Endometrial microvascular endothelial cells (primary cell): ENCODE measurements around the gene MRPL51. TPM values are rescaled to one million over a fixed set of nuclear protein-coding genes. Genes with fewer than 3 reads are reported as not detected.
"Not testable (repeated sequence)": the region's sequence is repeated elsewhere in the genome, so short reads cannot be mapped to it uniquely, and the experiment has no call there.

Source experiments
- in situ Hi-C: cut with HindIII; loops from 2 replicates; pipeline ENCODE4 v1.10.0; 2017; ENCODE audit warnings: low sequenced_read_pairs, low pct_unique_long_range_greater_than_20kb; ENCODE audit errors: inconsistent ontology term
- total RNA-seq: library from RNA; depleted of rRNA; stranded (reverse); fragments of >200 nt; gene quantifications from one replicate; pipeline ENCODE4 v1.2.3, GENCODE V29; 2015; ENCODE audit errors: inconsistent ontology term

Gene MRPL51
- total RNA-seq, 1 donor from 2014 or later, result 108 TPM

GRCh38 chr12:6494258-6494743 lies 1.2 kb upstream of the MRPL51 start:
- in situ Hi-C loops, result no loop called here

DNA sequence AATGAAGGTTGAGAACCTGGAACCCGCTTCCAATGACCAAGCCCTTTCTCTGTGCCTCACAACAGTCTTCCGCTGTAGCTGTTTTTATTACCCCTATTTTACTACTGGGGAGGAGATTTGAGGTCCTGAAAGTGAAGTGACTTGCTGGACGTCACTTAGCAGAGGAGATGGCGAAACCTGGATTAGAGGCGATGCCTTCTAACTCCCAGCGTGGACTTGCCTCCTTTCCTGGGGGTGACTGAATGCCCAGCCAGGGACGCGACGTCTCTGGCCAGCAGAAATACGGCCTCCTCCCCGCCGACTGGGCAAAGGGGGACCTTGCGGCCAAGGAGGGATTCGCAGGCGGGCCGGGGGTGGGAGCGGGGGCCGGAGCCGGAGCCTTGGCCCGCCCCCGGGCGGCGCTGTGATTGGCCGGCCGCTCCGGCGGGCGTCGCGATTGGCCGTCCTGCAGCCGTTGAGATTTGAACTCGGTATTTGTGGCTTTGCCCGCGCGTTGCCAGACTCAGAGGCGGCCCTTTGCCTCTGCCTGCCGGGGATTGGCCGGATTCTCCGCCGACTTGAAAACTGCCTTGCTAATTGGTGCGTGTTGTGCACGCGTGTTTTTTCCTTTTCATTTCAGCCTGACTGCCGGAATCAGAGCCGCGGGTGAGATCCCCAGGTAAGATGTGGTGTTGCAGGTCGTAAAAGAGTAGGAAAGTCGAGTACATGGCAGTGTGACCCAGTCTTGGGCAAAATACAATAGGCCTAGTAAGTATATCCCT lies 615 bp upstream of the MRPL51 start, which contains the start of gene NCAPD2:
TSS of gene NCAPD2 (plus strand) at position 606 of the 761 bp plus-strand sequence. CDS start 997 bp downstream, outside the sequence.
- in situ Hi-C loops, result no loop called here

- in situ Hi-C loops, result not testable (repeated sequence)
These were observed 2.4 kb downstream of the MRPL51 start for GRCh38 chr12:6490673-6491072.

GRCh38 chr12:6489449-6489848 lies 3.6 kb downstream of the MRPL51 start:
- in situ Hi-C loops, result no loop called here

DNA sequence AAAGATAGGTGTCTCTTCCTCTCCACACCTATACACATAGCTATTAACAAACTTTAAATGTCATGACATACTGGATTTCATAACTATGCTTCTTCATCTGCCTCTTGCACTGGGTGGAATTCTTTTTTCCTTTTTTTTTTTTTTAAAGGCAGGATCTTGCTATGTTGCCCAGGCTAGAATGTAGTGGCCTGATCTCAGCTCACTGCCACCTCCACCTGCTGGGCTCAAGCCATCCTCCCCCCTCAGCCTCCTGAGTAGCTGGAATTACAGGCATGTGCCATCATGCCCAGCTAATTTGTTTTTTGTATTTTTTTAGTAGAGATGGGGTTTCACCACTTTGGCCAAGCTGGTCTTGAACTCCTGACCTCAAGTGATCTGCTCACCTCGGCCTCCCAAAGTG lies 4.8 kb downstream of the MRPL51 start:
- in situ Hi-C loops, result no loop called here

DNA sequence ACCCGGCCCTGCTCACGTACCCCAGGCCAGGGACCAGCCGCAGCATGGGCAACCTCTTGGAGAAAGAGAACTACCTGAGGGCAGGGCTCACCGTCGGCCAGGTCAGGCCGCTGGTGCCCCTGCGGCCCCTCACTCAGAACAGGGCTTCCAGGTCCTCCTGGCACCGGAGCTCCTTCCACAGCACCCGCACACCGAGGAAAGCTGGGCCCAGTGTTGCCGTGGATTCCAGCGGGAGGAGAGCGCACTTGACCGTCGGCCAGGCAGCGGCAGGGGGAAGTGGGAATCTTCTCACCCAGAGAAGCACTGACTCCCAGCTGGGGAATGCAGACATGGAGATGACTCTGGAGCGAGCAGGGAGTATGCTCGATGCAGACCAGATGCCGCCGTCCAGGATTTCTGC lies 14.6 kb downstream of the MRPL51 start:
- in situ Hi-C loops, result no loop called here

DNA sequence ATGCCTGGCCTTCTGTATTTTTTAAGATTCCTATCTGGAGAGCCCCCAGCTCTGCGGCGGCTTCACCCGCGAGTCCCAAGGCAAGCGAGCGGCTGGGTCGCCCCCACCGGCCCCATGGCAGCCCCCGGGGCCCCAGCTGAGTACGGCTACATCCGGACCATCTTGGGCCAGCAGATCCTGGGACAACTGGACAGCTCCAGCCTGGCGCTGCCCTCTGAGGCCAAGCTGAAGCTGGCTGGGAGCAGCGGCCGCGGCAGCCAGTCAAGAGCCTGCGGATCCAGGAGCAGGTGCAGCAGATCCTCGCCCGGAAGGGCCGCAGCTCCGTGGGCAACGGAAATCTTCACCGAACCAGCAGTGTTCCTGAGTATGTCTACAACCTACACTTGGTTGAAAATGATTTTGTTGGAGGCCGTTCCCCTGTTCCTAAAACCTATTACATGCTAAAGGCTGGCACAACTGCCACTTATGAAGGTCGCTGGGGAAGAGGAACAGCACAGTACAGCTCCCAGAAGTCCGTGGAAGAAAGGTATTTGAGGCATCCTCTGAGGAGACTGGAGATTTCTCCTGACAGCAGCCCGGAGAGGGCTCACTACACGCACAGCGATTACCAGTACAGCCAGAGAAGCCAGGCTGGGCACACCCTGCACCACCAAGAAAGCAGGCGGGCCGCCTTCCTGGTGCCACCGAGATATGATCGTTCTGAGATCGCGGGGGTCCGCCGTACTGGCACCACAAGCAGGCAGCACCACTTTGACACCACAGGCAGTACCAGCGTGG lies 15.3 kb downstream of the MRPL51 start:
- in situ Hi-C loops, result not testable (repeated sequence)

GRCh38 chr12:6476489-6476888 lies 16.6 kb downstream of the MRPL51 start:
- in situ Hi-C loops, result no loop called here

GRCh38 chr12:6475233-6475975 lies 17.7 kb downstream of the MRPL51 start:
- in situ Hi-C loops, result not testable (repeated sequence)

GRCh38 chr12:6472491-6472890 lies 20.6 kb downstream of the MRPL51 start:
- in situ Hi-C loops, result no loop called here

- in situ Hi-C loops, result no loop called here
These were observed 21.1 kb downstream of the MRPL51 start for GRCh38 chr12:6471989-6472360.

DNA sequence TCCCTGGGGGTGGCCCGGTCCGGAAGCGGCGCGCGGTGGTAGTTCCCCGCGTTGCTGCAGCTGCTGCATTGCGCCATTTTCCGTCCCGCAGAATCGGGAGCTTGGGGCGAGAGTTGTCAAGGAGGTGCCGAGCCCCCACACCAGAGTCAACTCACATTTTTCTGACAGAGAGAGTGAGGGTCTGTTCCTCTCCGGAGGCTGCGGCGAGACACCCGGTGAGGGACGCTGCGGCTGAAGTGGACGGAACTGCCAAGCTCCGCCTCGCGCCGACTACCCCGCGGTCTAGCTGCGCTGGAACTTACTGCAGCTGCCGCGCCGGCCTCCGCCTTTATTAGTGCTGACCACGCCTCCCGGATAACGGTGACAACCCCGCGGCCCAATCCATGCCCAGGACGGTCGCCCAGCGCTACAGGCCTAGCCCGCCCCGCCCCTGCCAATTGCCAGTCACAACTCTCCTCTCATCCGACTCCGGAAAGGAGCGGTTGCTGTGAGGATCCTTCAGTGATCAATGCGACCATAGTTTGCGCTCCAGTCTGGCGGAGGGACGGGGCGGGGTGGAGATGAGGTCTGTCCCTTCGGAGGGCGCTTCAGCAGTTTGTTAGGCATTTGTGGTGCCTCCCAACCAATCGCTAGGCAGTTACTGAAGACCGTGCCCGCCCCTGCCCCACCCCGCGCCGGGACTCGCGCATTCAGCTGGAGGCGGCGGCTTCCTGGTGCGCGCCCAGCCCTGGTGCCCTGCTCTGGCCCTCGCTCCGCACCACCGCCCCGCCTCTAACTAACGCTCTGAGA lies 22.5 kb downstream of the MRPL51 start, which contains the start of gene VAMP1:
TSS of gene VAMP1 (minus strand) at position 303 of the 789 bp plus-strand sequence. CDS start at position 157, 146 bp downstream.
- in situ Hi-C loops, result no loop called here

GRCh38 chr12:6469609-6470374 lies 23.3 kb downstream of the MRPL51 start:
- in situ Hi-C loops, result no loop called here

DNA sequence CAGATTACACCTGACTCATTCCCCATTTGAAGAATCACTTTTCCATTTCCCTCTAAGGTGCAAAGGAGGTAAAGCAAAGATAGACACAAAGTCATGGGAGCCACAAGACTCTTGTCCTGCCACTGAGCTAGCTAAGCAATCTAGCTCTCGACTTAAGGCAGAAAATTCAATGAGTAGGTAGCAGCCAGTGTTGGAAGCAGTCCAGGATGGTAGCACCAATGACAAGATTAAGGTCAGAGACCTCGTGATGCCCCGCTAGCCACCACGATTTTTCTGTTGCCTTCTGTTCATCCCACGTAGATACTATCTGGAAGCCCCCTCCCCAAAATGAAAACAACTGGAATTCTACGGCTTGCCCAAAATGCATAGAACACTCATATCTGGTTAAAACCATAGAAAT lies 24.0 kb downstream of the MRPL51 start:
- in situ Hi-C loops, result no loop called here

GRCh38 chr12:6468283-6468575 lies 24.8 kb downstream of the MRPL51 start:
- in situ Hi-C loops, result no loop called here

DNA sequence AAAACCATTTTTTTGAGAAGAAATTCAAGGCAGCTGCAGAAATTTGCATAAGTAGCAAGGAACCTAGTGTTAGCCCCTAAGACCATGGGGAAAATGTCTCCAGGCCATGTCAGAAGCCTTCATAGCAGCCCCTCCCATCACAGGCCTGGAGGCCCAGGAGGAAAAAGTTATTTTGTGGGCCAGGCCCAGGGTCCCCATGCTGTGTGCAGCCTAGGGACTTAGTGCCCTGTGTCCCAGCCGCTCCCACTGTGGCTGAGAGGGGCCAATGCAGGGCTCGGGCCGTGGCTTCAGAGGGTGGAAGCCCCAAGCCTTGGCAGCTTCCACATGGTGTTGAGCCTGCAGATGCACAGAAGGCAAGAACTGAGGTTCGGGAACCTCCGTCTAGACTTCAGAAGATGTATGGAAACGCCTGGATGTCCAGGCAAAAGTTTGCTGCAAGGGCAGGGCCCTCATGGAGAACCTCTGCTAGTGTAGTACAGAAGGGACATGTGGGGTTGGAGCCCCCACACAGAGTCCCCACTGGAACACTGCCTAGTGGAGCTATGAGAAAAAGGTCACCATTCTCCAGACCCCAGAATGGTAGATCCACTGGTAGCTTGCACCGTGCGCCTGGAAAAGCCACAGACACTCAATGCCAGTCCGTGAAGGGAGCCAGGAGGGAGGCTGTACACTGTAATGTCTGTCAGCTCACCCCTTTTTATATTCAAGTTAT lies 25.3 kb downstream of the MRPL51 start:
- in situ Hi-C loops, result not testable (repeated sequence)

GRCh38 chr12:6466751-6467150 lies 26.3 kb downstream of the MRPL51 start:
- in situ Hi-C loops, result not testable (repeated sequence)
